ENCODE results near the gene ZNF521.

ZNF521 gene

GRCh38 chr18:25077944-25078723, 273.8 kb downstream of the ZNF521 start:
- in situ Hi-C loops (cut with MboI; ENCODE audit: low pct_unique_long_range_greater_than_20kb, low sequenced_read_pairs, unreplicated experiment): no loop called here
- DNase-seq (ENCODE audit: low spot score): no peak
- TF ChIP-seq CTCF (IDR thresholded peaks at IDR 0.05; ENCODE audit: extremely low read depth, insufficient read depth, missing control alignments): no peak

GRCh38 chr18:25077038-25077943, 274.7 kb downstream of the ZNF521 start:
- TF ChIP-seq CTCF (IDR thresholded peaks at IDR 0.05; ENCODE audit: extremely low read depth, insufficient read depth, missing control alignments): no peak
- in situ Hi-C loops (cut with MboI; ENCODE audit: low pct_unique_long_range_greater_than_20kb, low sequenced_read_pairs, unreplicated experiment): no loop called here
- DNase-seq (ENCODE audit: low spot score): no peak

- no peak for DNase-seq (ENCODE audit: low spot score)
- no peak for TF ChIP-seq CTCF (IDR thresholded peaks at IDR 0.05; ENCODE audit: extremely low read depth, insufficient read depth, missing control alignments)
- in situ Hi-C loops (cut with MboI; ENCODE audit: low pct_unique_long_range_greater_than_20kb, low sequenced_read_pairs, unreplicated experiment): no loop called here
Measured at GRCh38 chr18:25075783-25076182, 276.2 kb downstream of the ZNF521 start.

- in situ Hi-C loops (cut with MboI; ENCODE audit: low pct_unique_long_range_greater_than_20kb, low sequenced_read_pairs, unreplicated experiment): no loop called here
- DNase-seq (ENCODE audit: low spot score): no peak
- no peak for TF ChIP-seq CTCF (IDR thresholded peaks at IDR 0.05; ENCODE audit: extremely low read depth, insufficient read depth, missing control alignments)
Measured at GRCh38 chr18:25075331-25075730, 276.6 kb downstream of the ZNF521 start.

GRCh38 chr18:25074925-25075324, 277.0 kb downstream of the ZNF521 start:
- in situ Hi-C loops (cut with MboI; ENCODE audit: low pct_unique_long_range_greater_than_20kb, low sequenced_read_pairs, unreplicated experiment): no loop called here
- no peak for DNase-seq (ENCODE audit: low spot score)
- TF ChIP-seq CTCF (IDR thresholded peaks at IDR 0.05; ENCODE audit: extremely low read depth, insufficient read depth, missing control alignments): no peak

GRCh38 chr18:25072205-25072604, 279.8 kb downstream of the ZNF521 start:
- no peak for TF ChIP-seq CTCF (IDR thresholded peaks at IDR 0.05; ENCODE audit: extremely low read depth, insufficient read depth, missing control alignments)
- in situ Hi-C loops (cut with MboI; ENCODE audit: low pct_unique_long_range_greater_than_20kb, low sequenced_read_pairs, unreplicated experiment): no loop called here
- DNase-seq (ENCODE audit: low spot score): no peak
